PC-3 (cell line): ENCODE results near the gene C9orf72. TPM values are rescaled to one million over a fixed set of nuclear protein-coding genes. Genes with fewer than 3 reads are reported as not detected.

Source experiments
- ATAC-seq: fragments of 200-7000 bp; cut with Tn5 transposase; 2 replicates; pipeline ENCODE4 v1.9.1; 2020; ENCODE audit warnings: mild to moderate bottlenecking, moderate library complexity
- BruUV-seq: library from RNA; stranded (reverse); fragments of 400-500 nt; replicated peaks from 2 replicates; lab custom pipeline; 2021; lab: Mats Ljungman, UMichigan
- CTCF ChIA-PET: fragments of 300-600 bp; sonication (Branson Sonifier 250); formaldehyde crosslinking; loops from one replicate; lab custom pipeline; 2022; ENCODE audit warnings: antibody characterized with exemption; lab: Charles Lee
- POLR2A ChIA-PET: fragments of 300-600 bp; sonication (Branson Sonifier 250); formaldehyde crosslinking; loops from one replicate; lab custom pipeline; 2022; ENCODE audit warnings: antibody characterized with exemption; ENCODE audit not compliant: unreplicated experiment; lab: Charles Lee
- DNase-seq: peaks from one replicate; pipeline ENCODE4 v3.0.0-alpha.2; 2015
- H2AFZ ChIP-seq: fragments of 300-600 bp; sonication (generic); 2 replicates; pipeline ENCODE4 v1.6.0; 2016; ENCODE audit warnings: antibody characterized with exemption, low read length
- H3F3A ChIP-seq: fragments of 300-600 bp; sonication (generic); one replicate; pipeline ENCODE4 v1.6.0; 2017; ENCODE audit warnings: antibody characterized with exemption, low read length, control low read depth, mild to moderate bottlenecking; ENCODE audit not compliant: unreplicated experiment
- H3K27ac ChIP-seq: fragments of 300-600 bp; sonication (generic); 2 replicates; pipeline ENCODE4 v1.5.1; 2016; ENCODE audit warnings: mild to moderate bottlenecking, low read length
- H3K27me3 ChIP-seq: fragments of 300-600 bp; sonication (generic); 2 replicates; pipeline ENCODE4 v1.6.1; 2016; ENCODE audit warnings: low read length, mixed read lengths
- H3K36me3 ChIP-seq: fragments of 300-600 bp; sonication (generic); 2 replicates; pipeline ENCODE4 v1.6.1; 2016; ENCODE audit warnings: low read depth, mixed run types, low read length, mixed read lengths
- H3K4me1 ChIP-seq: fragments of 300-600 bp; sonication (generic); 2 replicates; pipeline ENCODE4 v1.5.1; 2016; ENCODE audit warnings: low read length; ENCODE audit not compliant: insufficient read depth
- H3K4me2 ChIP-seq: fragments of 300-600 bp; sonication (generic); 2 replicates; pipeline ENCODE4 v1.6.0; 2016; ENCODE audit warnings: low read length
- H3K4me3 ChIP-seq: fragments of 300-600 bp; sonication (generic); 2 replicates; pipeline ENCODE4 v1.5.1; 2016; ENCODE audit warnings: mild to moderate bottlenecking, low read length, mixed read lengths
- H3K79me2 ChIP-seq: fragments of 300-600 bp; sonication (generic); 2 replicates; pipeline ENCODE4 v1.6.1; 2017; ENCODE audit warnings: low read length, mixed read lengths
- H3K9ac ChIP-seq: fragments of 300-600 bp; sonication (generic); 2 replicates; pipeline ENCODE4 v1.6.0; 2016; ENCODE audit warnings: mild to moderate bottlenecking, low read length
- H3K9me2 ChIP-seq: fragments of 300-600 bp; sonication (generic); replicated peaks from 2 replicates; pipeline ENCODE4 v1.6.1; 2016; ENCODE audit warnings: mixed run types, low read length, mixed read lengths
- H3K9me3 ChIP-seq: fragments of 300-600 bp; sonication (generic); 2 replicates; pipeline ENCODE4 v1.6.1; 2016; ENCODE audit warnings: low read length, mixed read lengths
- H4K20me1 ChIP-seq: fragments of 300-600 bp; sonication (generic); 2 replicates; pipeline ENCODE4 v1.6.1; 2016; ENCODE audit warnings: low read length, mixed read lengths
- EZH2 ChIP-seq: fragments of 300-600 bp; sonication (generic); IDR thresholded peaks from one replicate; pipeline ENCODE4 v1.6.1; 2017; ENCODE audit warnings: antibody characterized with exemption, mild to moderate bottlenecking, low read length; ENCODE audit not compliant: unreplicated experiment
- EZH2phosphoT487 ChIP-seq: fragments of 300-600 bp; sonication (generic); IDR thresholded peaks from 2 replicates; pipeline ENCODE4 v1.6.1; 2018; ENCODE audit warnings: mild to moderate bottlenecking, antibody characterized with exemption, low read length, borderline replicate concordance
- intact Hi-C: fragments of 100-400 bp; cut with micrococcal nuclease; formaldehyde crosslinking; loops from 2 replicates; pipeline ENCODE4 v1.9.0; 2023
- total RNA-seq: library from RNA; depleted of rRNA; stranded (reverse); fragments of >200 nt; gene quantifications from 2 replicates; pipeline ENCODE4 v1.2.3, GENCODE V29; 2014
- TF ChIP-seq, protein P1 (sequence below): fragments of 300-600 bp; sonication (generic); conservative IDR thresholded peaks from 2 replicates; pipeline ENCODE4 v1.5.1; 2017; ENCODE audit warnings: antibody characterized with exemption, low read depth, mild to moderate bottlenecking, low read length

C9orf72 gene
- total RNA-seq, 1 experiment from 2014 or later, result 10.4 TPM

DNA sequence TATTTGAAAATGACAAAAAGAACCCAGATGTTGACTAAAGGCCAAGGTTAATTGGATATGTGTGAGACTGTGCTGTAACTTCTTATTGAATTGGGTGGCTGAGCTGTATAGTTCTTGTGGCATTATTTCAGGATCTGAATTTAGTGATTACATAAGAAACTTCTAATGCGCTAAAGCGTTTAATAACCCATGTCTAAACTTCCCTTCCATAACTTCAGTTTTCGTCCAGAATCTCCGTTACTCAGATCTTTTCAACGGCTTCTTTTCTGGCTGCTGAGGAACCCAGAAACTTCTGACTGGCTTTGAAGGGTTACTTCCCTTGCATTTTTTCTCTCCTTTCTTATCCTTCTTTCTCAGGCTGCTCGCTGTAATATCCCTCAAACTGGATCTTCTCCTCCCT, 28.1 kb upstream of the C9orf72 start:
- DNase-seq (no peak), ATAC-seq (no peak)
- Histone ChIP-seq H3K36me3 (no peaks in the 10 kb centered on the region), H3K27ac (no peak overlapping the region), H4K20me1 (no peaks in the 10 kb centered on the region), H3F3A (no peaks in the 10 kb centered on the region), H3K9me3 (no peaks in the 10 kb centered on the region), H3K4me3 (no peak overlapping the region), H2AFZ (no peak overlapping the region), H3K27me3 (no peaks in the 10 kb centered on the region), H3K4me2 (no peak overlapping the region), H3K9ac (no peak overlapping the region), H3K4me1 (no peaks in the 10 kb centered on the region), H3K9me2 (no peaks in the 10 kb centered on the region), H3K79me2 (no peaks in the 10 kb centered on the region)
- no TSS peak for BruUV-seq
- TF ChIP-seq EZH2phosphoT487, result no peak
- CTCF ChIA-PET, result no interaction called here
- POLR2A ChIA-PET, result no interaction called here
- intact Hi-C loops, result loop anchor here (10.0 kb wide), 1 partner anchor 123 kb away; no protein-coding TSS in a partner anchor

DNA sequence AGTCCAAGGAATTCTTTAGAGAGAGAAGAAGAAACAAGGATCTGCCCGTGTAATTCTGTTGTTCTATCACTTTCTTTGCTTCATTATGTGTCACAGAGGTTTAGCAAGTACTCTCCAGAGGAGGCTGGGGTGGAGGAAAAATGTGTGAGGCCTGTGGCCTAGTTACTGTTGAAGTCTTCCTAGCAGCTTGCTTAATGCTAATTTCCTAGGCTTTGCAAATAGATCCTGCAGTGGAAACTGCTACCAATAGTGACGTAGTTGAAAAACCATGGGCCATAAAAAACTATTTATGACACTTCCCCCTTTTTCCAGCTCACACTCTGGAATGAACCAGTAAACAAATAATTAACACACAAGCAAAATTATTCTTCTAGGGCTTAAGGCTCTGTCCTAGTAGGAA, 27.0 kb upstream of the C9orf72 start:
- no peaks in the 10 kb centered on the region for H3K79me2 ChIP-seq
- H3K9me2 ChIP-seq, result no peaks in the 10 kb centered on the region
- no peak overlapping the region for H2AFZ ChIP-seq
- no peaks in the 10 kb centered on the region for H3K9me3 ChIP-seq
- H4K20me1 ChIP-seq, result no peaks in the 10 kb centered on the region
- POLR2A ChIA-PET, result no interaction called here
- TF ChIP-seq, protein P1, sequence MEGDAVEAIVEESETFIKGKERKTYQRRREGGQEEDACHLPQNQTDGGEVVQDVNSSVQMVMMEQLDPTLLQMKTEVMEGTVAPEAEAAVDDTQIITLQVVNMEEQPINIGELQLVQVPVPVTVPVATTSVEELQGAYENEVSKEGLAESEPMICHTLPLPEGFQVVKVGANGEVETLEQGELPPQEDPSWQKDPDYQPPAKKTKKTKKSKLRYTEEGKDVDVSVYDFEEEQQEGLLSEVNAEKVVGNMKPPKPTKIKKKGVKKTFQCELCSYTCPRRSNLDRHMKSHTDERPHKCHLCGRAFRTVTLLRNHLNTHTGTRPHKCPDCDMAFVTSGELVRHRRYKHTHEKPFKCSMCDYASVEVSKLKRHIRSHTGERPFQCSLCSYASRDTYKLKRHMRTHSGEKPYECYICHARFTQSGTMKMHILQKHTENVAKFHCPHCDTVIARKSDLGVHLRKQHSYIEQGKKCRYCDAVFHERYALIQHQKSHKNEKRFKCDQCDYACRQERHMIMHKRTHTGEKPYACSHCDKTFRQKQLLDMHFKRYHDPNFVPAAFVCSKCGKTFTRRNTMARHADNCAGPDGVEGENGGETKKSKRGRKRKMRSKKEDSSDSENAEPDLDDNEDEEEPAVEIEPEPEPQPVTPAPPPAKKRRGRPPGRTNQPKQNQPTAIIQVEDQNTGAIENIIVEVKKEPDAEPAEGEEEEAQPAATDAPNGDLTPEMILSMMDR, result no peak
- TF ChIP-seq EZH2 (no peak), EZH2phosphoT487 (no peak)
- no TSS peak for BruUV-seq
- no peak overlapping the region for H3K9ac ChIP-seq
- CTCF ChIA-PET, result no interaction called here
- no peak overlapping the region for H3K4me2 ChIP-seq
- no peaks in the 10 kb centered on the region for H3K36me3 ChIP-seq
- DNase-seq (no peak), ATAC-seq (no peak)
- H3K27ac ChIP-seq, result no peak overlapping the region
- no peak overlapping the region for H3K4me3 ChIP-seq
- intact Hi-C loops, result loop anchor here (10.0 kb wide), 1 partner anchor 125 kb away; no protein-coding TSS in a partner anchor
- no peaks in the 10 kb centered on the region for H3F3A ChIP-seq
- H3K4me1 ChIP-seq, result no peaks in the 10 kb centered on the region
- H3K27me3 ChIP-seq, result no peaks in the 10 kb centered on the region

DNA sequence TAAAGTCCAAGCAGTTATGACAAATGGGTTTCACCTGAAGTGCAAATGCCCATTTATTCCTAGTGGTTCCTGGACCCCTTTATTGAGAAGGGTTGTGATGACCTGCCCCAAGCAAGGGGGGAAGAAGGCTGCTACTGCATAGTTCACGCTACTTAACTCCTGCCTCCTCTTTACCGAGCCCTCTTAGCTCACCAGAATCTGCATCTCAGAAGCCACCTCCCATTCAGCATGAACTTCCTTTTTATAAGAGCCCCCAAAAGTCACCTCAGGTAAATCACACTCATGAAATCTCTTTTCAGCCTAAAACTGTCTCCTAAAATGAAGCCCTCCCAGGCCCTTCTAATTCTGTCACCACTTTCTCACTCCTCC, 26.6 kb upstream of the C9orf72 start:
- Histone ChIP-seq H3K4me1 (no peaks in the 10 kb centered on the region), H3K9me2 (no peaks in the 10 kb centered on the region), H3K9ac (no peak overlapping the region), H3K4me2 (no peak overlapping the region), H2AFZ (no peak overlapping the region), H3F3A (no peaks in the 10 kb centered on the region), H3K27ac (no peak overlapping the region), H3K4me3 (no peak overlapping the region), H3K79me2 (no peaks in the 10 kb centered on the region), H3K36me3 (no peaks in the 10 kb centered on the region), H3K27me3 (no peaks in the 10 kb centered on the region), H4K20me1 (no peaks in the 10 kb centered on the region), H3K9me3 (no peaks in the 10 kb centered on the region)
- no peak for ATAC-seq
- no TSS peak for BruUV-seq
- ChIA-PET CTCF (no interaction called here), POLR2A (no interaction called here)
- intact Hi-C loops, result loop anchor here (10.0 kb wide), 1 partner anchor 125 kb away; no protein-coding TSS in a partner anchor
- no peak for DNase-seq
- TF ChIP-seq, protein P1, result no peak
- TF ChIP-seq EZH2phosphoT487, result no peak
- no peak for TF ChIP-seq EZH2
